Measurements from ENCODE around the gene AJM1.

GRCh38 chr9:136862849-136863622 is 20.8 kb downstream of the AJM1 start:
- TF ChIP-seq CTCF (IDR thresholded peaks at IDR 0.05) (no peak), POLR2A (IDR thresholded peaks at IDR 0.05) (no peak), EP300 (IDR thresholded peaks at IDR 0.05) (no peak)
